ENCODE results near the gene CHRNB4. TPM values are rescaled to one million over a fixed set of nuclear protein-coding genes. Genes with fewer than 3 reads are reported as not detected.

CHRNB4 gene
- total RNA-seq, 1 experiment from 2014 or later, result not detected

DNA sequence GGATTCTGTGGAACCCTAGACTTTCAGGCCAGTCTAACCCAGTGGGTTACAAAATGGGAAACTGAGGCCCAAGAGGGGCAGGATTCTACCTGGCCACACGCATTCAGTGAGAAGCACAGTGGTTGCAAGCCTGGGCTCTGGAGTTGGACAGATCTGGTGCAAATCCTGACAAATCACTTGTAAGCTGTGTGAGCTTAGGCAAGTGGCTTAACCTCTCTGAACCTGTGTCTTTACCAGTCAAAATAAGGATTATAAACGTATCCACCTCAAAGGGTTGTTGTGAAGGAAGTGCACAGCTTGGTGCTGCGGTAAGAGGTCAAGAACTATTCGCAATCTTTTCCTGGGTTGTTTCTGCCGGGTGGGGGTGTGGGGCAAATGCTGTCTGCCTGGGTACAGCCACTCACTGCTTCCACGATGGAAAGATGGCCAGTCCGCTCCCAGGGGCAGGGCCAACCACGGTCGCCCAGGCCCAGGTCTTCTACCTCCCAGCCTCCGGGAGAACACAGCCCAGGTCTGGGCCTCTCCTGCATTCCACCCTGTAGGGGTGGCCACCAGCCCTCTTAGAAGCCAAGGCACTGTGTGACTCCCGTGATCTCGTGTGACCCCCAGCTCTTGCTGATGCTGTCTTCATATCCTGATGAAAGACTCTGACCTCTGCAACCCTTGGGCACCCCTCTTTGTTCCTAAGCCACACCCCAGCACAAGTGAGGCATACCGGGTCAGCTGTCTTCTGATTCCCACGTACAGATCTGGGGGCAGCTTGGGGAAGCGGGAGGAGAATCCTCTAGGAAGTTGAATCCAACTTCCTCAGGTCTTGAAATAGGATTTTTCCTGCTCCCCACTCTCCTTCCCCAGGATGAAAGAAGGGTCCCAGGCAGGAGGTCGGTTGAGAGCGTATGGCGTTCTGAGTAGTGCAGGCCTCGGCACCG, 21.7 kb downstream of the CHRNB4 start:
- H3K4me2 ChIP-seq (ENCODE audit: low read depth, low read length, poor library complexity, severe bottlenecking), result no peak overlapping the region
- no peak for DNase-seq
- H3K27ac ChIP-seq (ENCODE audit: low read length), result no peak overlapping the region
- no peaks in the 10 kb centered on the region for H3K4me1 ChIP-seq (ENCODE audit: low read length)
- no peak overlapping the region for H2AFZ ChIP-seq (ENCODE audit: low read length)
- no peaks in the 10 kb centered on the region for H3K79me2 ChIP-seq (ENCODE audit: low read length)
- no peaks in the 10 kb centered on the region for H4K20me1 ChIP-seq (ENCODE audit: insufficient read depth, low read depth, low read length)
- H3K9ac ChIP-seq (ENCODE audit: low read length), result no peak overlapping the region
- no peaks in the 10 kb centered on the region for H3K9me2 ChIP-seq (replicated peaks; ENCODE audit: insufficient read depth, low read length)
- H3K27me3 ChIP-seq (ENCODE audit: low read length), result no peaks in the 10 kb centered on the region
- H3K9me3 ChIP-seq (ENCODE audit: low read length), result no peaks in the 10 kb centered on the region
- no peak overlapping the region for H3K4me3 ChIP-seq (ENCODE audit: low read length)
- no peaks in the 10 kb centered on the region for H3K36me3 ChIP-seq (ENCODE audit: insufficient read depth, low read length)

DNA sequence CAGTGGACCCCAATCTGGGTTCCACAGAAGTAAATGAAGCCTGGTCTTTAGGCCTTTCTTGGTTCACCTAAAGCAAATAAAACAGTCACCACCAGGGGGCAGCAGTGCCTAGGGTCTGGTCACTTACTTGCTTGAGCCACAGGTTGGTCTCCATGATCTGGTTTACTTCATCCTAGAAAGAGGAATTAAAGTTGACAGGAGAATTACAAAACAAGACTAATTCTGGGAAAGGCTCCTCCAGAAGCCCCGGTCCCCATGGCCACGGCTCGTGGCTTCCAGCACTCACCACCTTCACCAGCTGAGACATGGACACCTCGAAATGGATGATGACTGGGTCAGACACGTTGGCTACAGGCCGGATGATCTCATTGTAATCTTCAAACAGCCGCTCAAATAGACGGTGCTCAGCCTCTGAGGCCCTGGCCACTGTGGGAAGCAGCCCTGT, 22.5 kb downstream of the CHRNB4 start:
- Histone ChIP-seq H3K9me2 (replicated peaks; ENCODE audit: insufficient read depth, low read length) (no peaks in the 10 kb centered on the region), H2AFZ (ENCODE audit: low read length) (no peak overlapping the region), H3K4me1 (ENCODE audit: low read length) (no peaks in the 10 kb centered on the region), H3K36me3 (ENCODE audit: insufficient read depth, low read length) (no peaks in the 10 kb centered on the region), H3K79me2 (ENCODE audit: low read length) (no peaks in the 10 kb centered on the region), H3K9ac (ENCODE audit: low read length) (no peak overlapping the region), H3K4me3 (ENCODE audit: low read length) (no peak overlapping the region), H3K9me3 (ENCODE audit: low read length) (no peaks in the 10 kb centered on the region), H4K20me1 (ENCODE audit: insufficient read depth, low read depth, low read length) (no peaks in the 10 kb centered on the region), H3K27me3 (ENCODE audit: low read length) (no peaks in the 10 kb centered on the region), H3K27ac (ENCODE audit: low read length) (no peak overlapping the region), H3K4me2 (ENCODE audit: low read depth, low read length, poor library complexity, severe bottlenecking) (no peak overlapping the region)
- peak; percentile 94 for DNase-seq

DNA sequence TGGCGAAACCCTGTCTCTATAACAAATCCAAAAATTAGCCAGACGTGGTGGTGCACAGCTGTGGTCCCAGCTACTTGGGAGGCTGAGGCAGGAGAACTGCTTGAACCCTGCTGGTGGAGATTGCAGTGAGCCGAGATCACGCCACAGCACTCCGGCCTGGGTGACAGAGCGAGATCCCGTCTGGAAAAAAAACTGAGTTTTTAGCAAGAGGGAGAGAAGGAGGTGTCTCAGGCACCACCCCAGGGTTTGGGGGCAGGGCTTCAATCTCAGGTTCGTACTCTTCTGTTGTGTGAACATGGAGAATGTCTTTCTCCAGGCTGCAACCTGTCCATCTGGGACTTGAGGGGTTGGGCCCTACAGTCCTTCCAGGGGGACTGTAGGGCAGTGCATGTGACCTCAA, 22.9 kb downstream of the CHRNB4 start:
- Histone ChIP-seq H3K9me3 (ENCODE audit: low read length) (no peaks in the 10 kb centered on the region), H3K79me2 (ENCODE audit: low read length) (no peaks in the 10 kb centered on the region), H3K36me3 (ENCODE audit: insufficient read depth, low read length) (no peaks in the 10 kb centered on the region), H3K4me1 (ENCODE audit: low read length) (no peaks in the 10 kb centered on the region), H3K9ac (ENCODE audit: low read length) (no peak overlapping the region), H3K27me3 (ENCODE audit: low read length) (no peaks in the 10 kb centered on the region), H3K9me2 (replicated peaks; ENCODE audit: insufficient read depth, low read length) (no peaks in the 10 kb centered on the region), H3K4me2 (ENCODE audit: low read depth, low read length, poor library complexity, severe bottlenecking) (no peak overlapping the region), H3K27ac (ENCODE audit: low read length) (no peak overlapping the region), H3K4me3 (ENCODE audit: low read length) (no peak overlapping the region), H2AFZ (ENCODE audit: low read length) (no peak overlapping the region), H4K20me1 (ENCODE audit: insufficient read depth, low read depth, low read length) (no peaks in the 10 kb centered on the region)
- DNase-seq, result no peak

DNA sequence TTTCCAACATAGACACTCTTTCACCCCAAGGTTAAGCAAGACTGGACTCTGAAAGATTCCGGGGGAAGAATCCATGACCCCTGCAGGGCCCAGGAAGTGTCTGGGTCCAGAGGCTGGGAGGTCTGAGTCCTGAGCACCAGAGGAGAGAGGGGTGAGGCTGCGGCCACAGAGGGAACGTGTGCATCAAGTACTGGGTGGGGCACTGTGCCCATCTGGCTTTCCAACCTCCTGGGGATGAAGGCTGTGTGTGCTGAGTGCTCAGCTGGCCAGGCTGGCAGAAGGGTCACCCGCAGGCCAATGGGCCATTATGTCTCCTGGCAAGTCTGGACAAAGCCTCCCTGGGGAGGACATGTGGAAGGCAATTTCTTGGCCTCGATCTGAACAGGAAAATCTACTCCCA, 23.5 kb downstream of the CHRNB4 start:
- H3K27me3 ChIP-seq (ENCODE audit: low read length), result no peaks in the 10 kb centered on the region
- H2AFZ ChIP-seq (ENCODE audit: low read length), result no peak overlapping the region
- H4K20me1 ChIP-seq (ENCODE audit: insufficient read depth, low read depth, low read length), result no peaks in the 10 kb centered on the region
- no peaks in the 10 kb centered on the region for H3K4me1 ChIP-seq (ENCODE audit: low read length)
- H3K4me3 ChIP-seq (ENCODE audit: low read length), result no peak overlapping the region
- no peaks in the 10 kb centered on the region for H3K79me2 ChIP-seq (ENCODE audit: low read length)
- no peaks in the 10 kb centered on the region for H3K36me3 ChIP-seq (ENCODE audit: insufficient read depth, low read length)
- H3K9me2 ChIP-seq (replicated peaks; ENCODE audit: insufficient read depth, low read length), result no peaks in the 10 kb centered on the region
- H3K4me2 ChIP-seq (ENCODE audit: low read depth, low read length, poor library complexity, severe bottlenecking), result no peak overlapping the region
- H3K9me3 ChIP-seq (ENCODE audit: low read length), result no peaks in the 10 kb centered on the region
- no peak for DNase-seq
- H3K27ac ChIP-seq (ENCODE audit: low read length), result no peak overlapping the region
- H3K9ac ChIP-seq (ENCODE audit: low read length), result no peak overlapping the region

DNA sequence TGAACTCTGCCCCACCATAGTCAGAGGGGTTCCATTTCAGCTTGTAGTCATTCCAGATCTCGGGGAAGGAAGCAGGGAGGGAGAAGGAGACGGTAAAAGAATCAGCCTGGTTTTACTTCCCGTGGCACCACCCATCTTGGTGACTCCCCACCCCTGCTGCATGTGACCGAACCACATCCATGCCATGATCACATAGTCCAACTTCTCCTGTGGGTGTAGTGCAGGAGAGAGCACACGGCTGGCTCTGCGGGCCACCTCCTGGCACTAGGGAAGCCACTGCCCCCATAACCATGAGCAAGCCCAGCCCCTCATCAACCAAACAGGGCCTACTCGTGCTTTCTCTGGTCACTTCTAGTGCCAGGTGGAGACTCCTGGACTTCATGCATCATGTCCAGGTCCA, 23.9 kb downstream of the CHRNB4 start:
- H3K36me3 ChIP-seq (ENCODE audit: insufficient read depth, low read length), result no peaks in the 10 kb centered on the region
- no peaks in the 10 kb centered on the region for H4K20me1 ChIP-seq (ENCODE audit: insufficient read depth, low read depth, low read length)
- H2AFZ ChIP-seq (ENCODE audit: low read length), result no peak overlapping the region
- H3K27ac ChIP-seq (ENCODE audit: low read length), result no peak overlapping the region
- H3K4me3 ChIP-seq (ENCODE audit: low read length), result no peak overlapping the region
- H3K9me3 ChIP-seq (ENCODE audit: low read length), result no peaks in the 10 kb centered on the region
- no peak for DNase-seq
- H3K4me2 ChIP-seq (ENCODE audit: low read depth, low read length, poor library complexity, severe bottlenecking), result no peak overlapping the region
- no peak overlapping the region for H3K9ac ChIP-seq (ENCODE audit: low read length)
- no peaks in the 10 kb centered on the region for H3K4me1 ChIP-seq (ENCODE audit: low read length)
- H3K79me2 ChIP-seq (ENCODE audit: low read length), result no peaks in the 10 kb centered on the region
- H3K27me3 ChIP-seq (ENCODE audit: low read length), result no peaks in the 10 kb centered on the region
- no peaks in the 10 kb centered on the region for H3K9me2 ChIP-seq (replicated peaks; ENCODE audit: insufficient read depth, low read length)

DNA sequence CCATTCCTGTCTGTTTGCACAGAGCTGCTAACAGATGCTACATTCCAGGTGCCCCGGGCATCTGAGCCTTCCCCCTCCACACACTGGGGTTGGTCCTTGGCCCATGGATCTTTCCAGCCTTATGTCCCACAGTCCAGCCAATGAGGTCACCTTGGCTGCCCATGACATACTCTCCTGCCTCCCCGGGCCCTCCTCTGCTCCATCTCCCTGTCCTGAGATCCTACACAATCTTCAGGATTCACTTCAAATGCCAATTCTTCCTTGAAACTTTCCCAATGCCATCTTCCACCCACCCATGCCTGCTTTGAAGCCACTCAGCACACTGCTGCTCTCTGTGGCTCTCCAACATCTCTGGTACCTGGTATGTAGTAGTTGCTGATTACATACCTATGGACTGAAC, 24.5 kb downstream of the CHRNB4 start:
- no peak overlapping the region for H3K27ac ChIP-seq (ENCODE audit: low read length)
- no peak overlapping the region for H3K9ac ChIP-seq (ENCODE audit: low read length)
- no peaks in the 10 kb centered on the region for H3K36me3 ChIP-seq (ENCODE audit: insufficient read depth, low read length)
- DNase-seq, result no peak
- no peaks in the 10 kb centered on the region for H3K27me3 ChIP-seq (ENCODE audit: low read length)
- H3K4me2 ChIP-seq (ENCODE audit: low read depth, low read length, poor library complexity, severe bottlenecking), result no peak overlapping the region
- H4K20me1 ChIP-seq (ENCODE audit: insufficient read depth, low read depth, low read length), result no peaks in the 10 kb centered on the region
- no peaks in the 10 kb centered on the region for H3K9me3 ChIP-seq (ENCODE audit: low read length)
- H2AFZ ChIP-seq (ENCODE audit: low read length), result no peak overlapping the region
- H3K4me3 ChIP-seq (ENCODE audit: low read length), result no peak overlapping the region
- H3K9me2 ChIP-seq (replicated peaks; ENCODE audit: insufficient read depth, low read length), result no peaks in the 10 kb centered on the region
- H3K4me1 ChIP-seq (ENCODE audit: low read length), result no peaks in the 10 kb centered on the region
- H3K79me2 ChIP-seq (ENCODE audit: low read length), result no peaks in the 10 kb centered on the region

DNA sequence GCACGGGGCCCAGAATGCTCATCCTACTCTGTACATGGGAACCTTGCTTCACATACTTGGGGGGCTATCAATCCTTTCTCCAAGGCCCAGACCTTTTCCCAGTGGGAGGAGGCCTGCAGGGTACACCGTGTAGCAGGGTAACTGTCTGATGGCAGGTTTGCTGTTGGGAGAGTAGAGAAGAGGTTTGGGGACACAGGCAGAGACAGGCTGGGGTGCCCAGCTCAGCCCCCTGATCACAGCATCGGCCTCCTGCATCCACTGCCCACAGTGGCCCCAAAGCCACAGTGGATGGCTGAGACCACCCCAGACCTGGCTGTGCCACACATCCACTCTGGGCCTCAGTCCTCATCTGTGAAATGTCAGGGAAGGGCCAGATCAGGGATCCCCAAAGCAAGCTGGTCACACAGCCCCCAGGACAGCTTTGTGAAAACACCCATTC, 25.8 kb downstream of the CHRNB4 start:
- H3K27ac ChIP-seq (ENCODE audit: low read length), result no peak overlapping the region
- H3K9me2 ChIP-seq (replicated peaks; ENCODE audit: insufficient read depth, low read length), result no peaks in the 10 kb centered on the region
- no peaks in the 10 kb centered on the region for H3K27me3 ChIP-seq (ENCODE audit: low read length)
- H3K9me3 ChIP-seq (ENCODE audit: low read length), result no peaks in the 10 kb centered on the region
- no peaks in the 10 kb centered on the region for H3K36me3 ChIP-seq (ENCODE audit: insufficient read depth, low read length)
- no peaks in the 10 kb centered on the region for H3K79me2 ChIP-seq (ENCODE audit: low read length)
- H4K20me1 ChIP-seq (ENCODE audit: insufficient read depth, low read depth, low read length), result no peaks in the 10 kb centered on the region
- H3K9ac ChIP-seq (ENCODE audit: low read length), result no peak overlapping the region
- no peak overlapping the region for H3K4me3 ChIP-seq (ENCODE audit: low read length)
- no peak overlapping the region for H2AFZ ChIP-seq (ENCODE audit: low read length)
- no peak for DNase-seq
- H3K4me2 ChIP-seq (ENCODE audit: low read depth, low read length, poor library complexity, severe bottlenecking), result no peak overlapping the region
- H3K4me1 ChIP-seq (ENCODE audit: low read length), result no peaks in the 10 kb centered on the region

DNA sequence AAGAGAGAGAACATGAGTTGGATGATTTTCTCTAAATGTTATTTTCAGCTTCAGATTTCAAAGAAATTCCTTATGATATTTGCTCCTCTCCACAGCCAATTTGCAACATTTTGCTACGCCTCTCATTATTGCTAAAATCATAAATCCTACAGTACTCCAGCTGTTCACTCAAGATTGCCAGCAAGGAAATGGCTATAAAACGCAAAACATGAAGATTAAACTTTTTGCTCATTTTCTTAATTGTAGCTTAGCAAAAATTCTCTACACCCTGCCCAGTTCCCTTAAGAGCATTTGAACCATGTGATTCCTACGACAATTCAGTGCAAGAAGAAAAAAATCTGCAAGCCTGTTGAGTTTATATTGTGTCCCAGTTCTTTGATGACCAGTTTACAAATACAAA, 27.0 kb downstream of the CHRNB4 start:
- Histone ChIP-seq H3K27ac (ENCODE audit: low read length) (no peak overlapping the region), H3K4me3 (ENCODE audit: low read length) (no peak overlapping the region), H3K9me2 (replicated peaks; ENCODE audit: insufficient read depth, low read length) (no peaks in the 10 kb centered on the region), H3K27me3 (ENCODE audit: low read length) (no peaks in the 10 kb centered on the region), H3K36me3 (ENCODE audit: insufficient read depth, low read length) (no peaks in the 10 kb centered on the region), H3K9ac (ENCODE audit: low read length) (no peak overlapping the region), H3K9me3 (ENCODE audit: low read length) (no peaks in the 10 kb centered on the region), H3K4me2 (ENCODE audit: low read depth, low read length, poor library complexity, severe bottlenecking) (no peak overlapping the region), H3K4me1 (ENCODE audit: low read length) (no peaks in the 10 kb centered on the region), H2AFZ (ENCODE audit: low read length) (no peak overlapping the region), H4K20me1 (ENCODE audit: insufficient read depth, low read depth, low read length) (no peaks in the 10 kb centered on the region), H3K79me2 (ENCODE audit: low read length) (no peaks in the 10 kb centered on the region)
- no peak for DNase-seq
